Fibroblast of the aortic adventitia (primary cell): ENCODE data around the gene SAMD4B. TPM values are rescaled to one million over a fixed set of nuclear protein-coding genes. Genes with fewer than 3 reads are reported as not detected.

ENCODE experiments used
- DNase-seq: peaks from one replicate; pipeline ENCODE4 v3.0.0-alpha.2; 2010; ENCODE audit warnings: low read depth
- H3K4me3 ChIP-seq: 2 replicates; pipeline ENCODE4 v1.5.1; 2011; ENCODE audit warnings: low read depth, mild to moderate bottlenecking, control low read depth, low read length, moderate library complexity
- total RNA-seq: library from RNA; depleted of rRNA; stranded (reverse); fragments of >200 nt; gene quantifications from 2 replicates; pipeline ENCODE4 v1.2.3, GENCODE V29; 2012; ENCODE audit warnings: low replicate concordance
- TF ChIP-seq, protein P1 (sequence below): IDR thresholded peaks from 2 replicates; pipeline ENCODE4 v1.5.1; 2011; ENCODE audit warnings: mild to moderate bottlenecking, low read length, control low read depth, inconsistent platforms; ENCODE audit not compliant: insufficient read depth

Gene SAMD4B
- total RNA-seq, 1 donor = 84.9 TPM

DNA sequence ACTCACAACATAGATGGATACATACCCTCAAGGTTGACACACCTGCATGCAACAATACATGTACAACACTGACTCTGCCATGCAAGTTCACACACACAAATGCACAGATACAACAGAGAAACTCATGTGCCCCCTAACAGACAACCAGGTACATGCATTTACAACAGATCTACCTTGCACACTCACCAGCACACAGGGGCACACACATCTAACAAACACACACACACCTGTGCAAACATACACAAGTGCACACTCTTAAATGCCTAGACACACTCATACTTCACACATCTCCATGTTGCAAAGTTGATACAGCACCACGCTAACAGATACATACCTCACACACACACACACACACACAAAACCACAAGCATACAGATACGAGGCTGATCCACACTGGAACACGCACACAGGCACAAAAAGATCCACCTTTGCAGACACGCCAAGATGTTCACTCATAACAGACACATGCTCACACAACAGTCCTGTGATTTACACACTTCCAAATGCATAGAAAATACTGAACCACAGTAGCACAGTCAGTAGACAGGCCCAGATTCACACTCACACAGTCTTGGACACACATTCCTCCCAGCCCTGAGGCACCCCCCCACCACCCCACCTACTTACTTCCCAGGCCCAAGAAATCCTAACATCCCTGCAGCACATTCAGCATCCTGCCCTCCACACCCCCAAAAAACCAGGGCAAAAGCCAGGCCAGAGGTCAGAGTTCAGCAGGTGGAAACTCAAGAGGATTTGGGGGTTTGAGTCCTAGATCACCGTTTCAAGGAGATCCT, 22.9 kb upstream of the SAMD4B start:
- no peak overlapping the region for H3K4me3 ChIP-seq
- TF ChIP-seq, protein P1, sequence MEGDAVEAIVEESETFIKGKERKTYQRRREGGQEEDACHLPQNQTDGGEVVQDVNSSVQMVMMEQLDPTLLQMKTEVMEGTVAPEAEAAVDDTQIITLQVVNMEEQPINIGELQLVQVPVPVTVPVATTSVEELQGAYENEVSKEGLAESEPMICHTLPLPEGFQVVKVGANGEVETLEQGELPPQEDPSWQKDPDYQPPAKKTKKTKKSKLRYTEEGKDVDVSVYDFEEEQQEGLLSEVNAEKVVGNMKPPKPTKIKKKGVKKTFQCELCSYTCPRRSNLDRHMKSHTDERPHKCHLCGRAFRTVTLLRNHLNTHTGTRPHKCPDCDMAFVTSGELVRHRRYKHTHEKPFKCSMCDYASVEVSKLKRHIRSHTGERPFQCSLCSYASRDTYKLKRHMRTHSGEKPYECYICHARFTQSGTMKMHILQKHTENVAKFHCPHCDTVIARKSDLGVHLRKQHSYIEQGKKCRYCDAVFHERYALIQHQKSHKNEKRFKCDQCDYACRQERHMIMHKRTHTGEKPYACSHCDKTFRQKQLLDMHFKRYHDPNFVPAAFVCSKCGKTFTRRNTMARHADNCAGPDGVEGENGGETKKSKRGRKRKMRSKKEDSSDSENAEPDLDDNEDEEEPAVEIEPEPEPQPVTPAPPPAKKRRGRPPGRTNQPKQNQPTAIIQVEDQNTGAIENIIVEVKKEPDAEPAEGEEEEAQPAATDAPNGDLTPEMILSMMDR = no peak
- no peak for DNase-seq

DNA sequence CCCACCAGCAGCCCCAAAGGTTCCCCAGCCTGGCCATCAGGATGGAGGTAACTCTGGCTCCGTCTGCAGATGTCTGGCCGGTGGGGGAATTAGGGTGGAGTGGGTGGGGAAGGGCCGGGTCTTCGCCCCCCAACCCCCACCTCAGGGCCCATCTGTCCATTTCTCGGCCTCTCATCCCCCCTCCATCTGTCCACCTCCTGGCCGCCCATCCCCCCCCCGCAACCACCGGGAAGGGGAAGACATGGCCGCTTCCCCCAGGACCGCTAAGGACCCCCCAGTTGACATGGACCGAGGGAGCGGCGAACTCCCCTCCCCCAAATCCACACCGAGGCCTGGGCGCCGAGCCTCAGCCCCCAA, 22.4 kb upstream of the SAMD4B start:
- TF ChIP-seq, protein P1 = no peak
- peak overlapping the region; percentile 65 for H3K4me3 ChIP-seq
- no peak for DNase-seq

DNA sequence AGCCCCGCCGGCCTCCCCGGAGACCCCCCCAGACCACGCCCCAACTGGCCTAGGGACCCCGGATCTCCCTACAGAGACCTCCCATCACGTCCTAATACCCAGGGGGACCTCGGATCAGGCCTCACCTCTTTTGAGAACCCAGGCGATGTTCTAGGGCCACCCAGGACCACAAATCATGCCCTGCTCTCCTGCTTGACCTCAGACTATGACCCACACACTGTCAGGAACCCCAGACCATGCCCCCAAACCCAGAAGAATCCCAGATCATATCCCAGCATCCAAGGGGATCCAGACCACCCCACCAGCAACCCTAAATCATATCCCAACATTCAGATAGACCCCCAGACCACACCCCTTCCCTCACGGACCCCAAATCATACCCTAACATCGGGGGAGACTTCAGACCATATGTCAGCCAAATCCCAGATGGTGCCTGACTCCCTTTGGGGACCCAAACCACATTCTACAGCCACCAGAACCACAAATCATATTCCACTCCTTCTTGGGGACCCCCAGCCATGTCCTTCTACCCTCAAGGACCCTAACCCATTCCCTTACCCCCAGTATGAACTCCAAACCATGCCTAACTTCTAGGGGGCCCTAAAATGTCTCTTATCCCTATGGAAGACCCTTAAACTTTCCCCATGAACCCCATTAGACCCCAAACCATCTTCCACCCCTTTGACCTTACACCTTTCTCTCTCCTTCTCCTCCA, 20.9 kb upstream of the SAMD4B start:
- H3K4me3 ChIP-seq = peak overlapping the region; percentile 31
- TF ChIP-seq, protein P1 = no peak
- no peak for DNase-seq

DNA sequence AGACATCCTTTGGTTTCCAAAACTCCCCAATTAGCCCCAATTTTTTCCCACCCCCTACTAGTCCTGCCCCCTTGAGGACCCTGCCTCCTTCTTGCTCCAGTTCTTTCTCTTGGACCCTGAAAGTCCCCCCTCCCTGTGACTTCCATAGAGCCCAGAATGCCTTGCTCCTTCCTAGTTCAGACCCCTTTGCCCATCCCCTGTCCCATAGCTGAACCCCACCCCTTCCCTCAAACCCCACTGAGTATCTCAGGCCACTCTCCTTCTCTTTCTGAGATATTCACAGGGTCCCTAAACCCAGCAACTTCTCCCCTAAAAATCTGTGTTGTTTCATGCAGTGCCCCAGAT, 20.4 kb upstream of the SAMD4B start:
- no peak for DNase-seq
- TF ChIP-seq, protein P1 = no peak
- no peak overlapping the region for H3K4me3 ChIP-seq

DNA sequence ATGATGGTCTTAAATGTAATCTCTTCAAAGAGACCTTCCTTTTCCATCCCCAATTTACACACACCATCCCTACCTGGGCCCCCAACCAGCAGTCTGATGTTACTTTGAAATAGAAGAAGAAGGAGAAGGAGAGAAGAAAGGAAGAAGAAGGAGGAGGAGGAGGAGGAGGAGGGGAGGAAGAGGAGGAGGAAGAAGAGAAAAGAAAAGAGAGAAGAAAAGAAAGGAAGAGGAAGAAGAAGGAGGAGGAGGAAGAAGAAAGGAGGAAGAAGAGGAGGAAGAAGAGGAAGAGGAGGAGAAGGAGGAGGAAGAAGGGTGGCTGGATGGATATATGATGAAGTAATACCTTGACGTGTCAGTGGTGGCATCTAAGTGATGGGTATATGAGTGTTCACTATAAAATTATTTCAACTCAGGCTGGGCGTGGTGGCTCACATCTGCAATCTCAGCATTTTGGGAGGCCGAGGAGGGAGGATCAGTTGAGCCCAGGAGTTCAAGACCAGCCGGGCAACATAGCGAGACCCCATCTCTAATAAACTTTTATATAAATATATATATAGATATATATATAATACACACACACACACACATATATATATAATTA, 17.9 kb upstream of the SAMD4B start:
- TF ChIP-seq, protein P1 = no peak
- no peak for DNase-seq
- H3K4me3 ChIP-seq = no peak overlapping the region

DNA sequence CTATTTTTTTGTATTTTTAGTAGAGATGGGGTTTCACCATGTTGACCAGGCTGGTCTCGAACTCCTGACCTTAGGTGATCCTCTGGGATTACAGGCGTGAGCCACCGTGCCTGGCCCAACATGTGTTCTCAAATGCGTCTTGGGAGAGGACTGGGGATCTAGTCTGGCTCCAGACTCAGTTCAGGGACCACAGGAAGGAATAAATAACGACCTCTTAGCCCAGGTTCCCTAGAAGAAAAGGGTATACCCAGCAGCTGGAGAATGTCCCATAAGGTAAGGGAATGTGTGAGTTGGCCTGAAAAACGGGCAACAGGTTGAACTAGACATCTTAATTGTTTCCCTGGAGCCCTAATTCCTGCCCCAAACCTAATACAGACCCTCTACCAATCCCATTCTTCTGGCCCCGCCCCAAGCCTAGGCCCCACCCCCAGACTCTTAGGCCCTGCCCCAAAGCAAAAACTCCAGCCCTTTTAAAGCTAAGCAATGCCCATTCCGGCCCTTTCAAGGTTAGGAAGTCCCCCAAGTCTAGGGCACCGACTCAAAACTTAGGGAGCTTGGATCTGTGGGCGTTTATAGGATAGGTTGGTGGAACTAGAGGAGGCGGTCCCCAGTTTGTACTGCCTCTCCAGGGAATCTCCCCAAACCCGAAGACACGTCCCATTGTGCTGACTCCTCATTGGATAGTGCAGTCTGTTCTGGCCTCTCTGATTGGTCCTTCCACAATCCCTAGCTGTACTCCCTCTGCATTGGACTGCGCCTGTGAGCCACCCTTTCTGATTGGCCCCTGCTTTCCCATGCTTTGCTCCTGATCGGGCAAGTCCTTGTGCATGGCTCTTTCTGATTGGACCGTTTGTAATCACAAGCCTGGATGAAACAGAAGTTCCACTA, 16.2 kb upstream of the SAMD4B start:
- H3K4me3 ChIP-seq = no peak overlapping the region
- DNase-seq = no peak
- TF ChIP-seq, protein P1 = no peak
